ENCODE results near the gene DIAPH1.

The DIAPH1 gene

GRCh38 chr5:141547488-141547887 is 71.3 kb downstream of the DIAPH1 start:
- Histone ChIP-seq H3K4me1 (ENCODE audit: control insufficient read depth, insufficient read depth, low read length) (no peaks in the 10 kb centered on the region), H3K36me3 (ENCODE audit: control insufficient read depth, insufficient read depth, low read length) (no peaks in the 10 kb centered on the region), H3K27me3 (ENCODE audit: control insufficient read depth, insufficient read depth, low read length) (no peaks in the 10 kb centered on the region), H3K9ac (ENCODE audit: low read depth, low read length) (no peak overlapping the region), H3K4me3 (ENCODE audit: low read depth, low read length) (no peak overlapping the region), H3K9me3 (ENCODE audit: control insufficient read depth, insufficient read depth, low read length) (no peaks in the 10 kb centered on the region)

- Histone ChIP-seq H3K27me3 (ENCODE audit: control insufficient read depth, insufficient read depth, low read length) (no peaks in the 10 kb centered on the region), H3K4me3 (ENCODE audit: low read depth, low read length) (no peak overlapping the region), H3K36me3 (ENCODE audit: control insufficient read depth, insufficient read depth, low read length) (no peaks in the 10 kb centered on the region), H3K9me3 (ENCODE audit: control insufficient read depth, insufficient read depth, low read length) (no peaks in the 10 kb centered on the region), H3K9ac (ENCODE audit: low read depth, low read length) (no peak overlapping the region), H3K4me1 (ENCODE audit: control insufficient read depth, insufficient read depth, low read length) (no peaks in the 10 kb centered on the region)
These were observed 75.7 kb downstream of the DIAPH1 start for GRCh38 chr5:141543053-141543452.

GRCh38 chr5:141534492-141535213 is 84.1 kb downstream of the DIAPH1 start:
- Histone ChIP-seq H3K27me3 (ENCODE audit: control insufficient read depth, insufficient read depth, low read length) (no peaks in the 10 kb centered on the region), H3K4me3 (ENCODE audit: low read depth, low read length) (no peak overlapping the region), H3K9ac (ENCODE audit: low read depth, low read length) (no peak overlapping the region), H3K36me3 (ENCODE audit: control insufficient read depth, insufficient read depth, low read length) (no peaks in the 10 kb centered on the region), H3K4me1 (ENCODE audit: control insufficient read depth, insufficient read depth, low read length) (no peaks in the 10 kb centered on the region), H3K9me3 (ENCODE audit: control insufficient read depth, insufficient read depth, low read length) (no peaks in the 10 kb centered on the region)

- H3K36me3 ChIP-seq (ENCODE audit: control insufficient read depth, insufficient read depth, low read length) = peaks cover under 1% of the 10 kb centered on the region
- no peaks in the 10 kb centered on the region for H3K4me1 ChIP-seq (ENCODE audit: control insufficient read depth, insufficient read depth, low read length)
These were observed 84.9 kb downstream of the DIAPH1 start for GRCh38 chr5:141533897-141534296.

GRCh38 chr5:141532726-141533125 is 86.1 kb downstream of the DIAPH1 start:
- Histone ChIP-seq H3K9me3 (ENCODE audit: control insufficient read depth, insufficient read depth, low read length) (no peaks in the 10 kb centered on the region), H3K36me3 (ENCODE audit: control insufficient read depth, insufficient read depth, low read length) (peaks cover 8% of the 10 kb centered on the region), H3K9ac (ENCODE audit: low read depth, low read length) (no peak overlapping the region), H3K27me3 (ENCODE audit: control insufficient read depth, insufficient read depth, low read length) (no peaks in the 10 kb centered on the region), H3K4me1 (ENCODE audit: control insufficient read depth, insufficient read depth, low read length) (no peaks in the 10 kb centered on the region), H3K4me3 (ENCODE audit: low read depth, low read length) (no peak overlapping the region)

More at GRCh38 chr5:141533897-141534296, 84.9 kb downstream of the DIAPH1 start:
- Histone ChIP-seq H3K4me3 (ENCODE audit: low read depth, low read length) (no peak overlapping the region), H3K27me3 (ENCODE audit: control insufficient read depth, insufficient read depth, low read length) (no peaks in the 10 kb centered on the region), H3K9me3 (ENCODE audit: control insufficient read depth, insufficient read depth, low read length) (no peaks in the 10 kb centered on the region), H3K9ac (ENCODE audit: low read depth, low read length) (no peak overlapping the region)

GRCh38 chr5:141529873-141530272 is 88.9 kb downstream of the DIAPH1 start:
- no peak overlapping the region for H3K9ac ChIP-seq (ENCODE audit: low read depth, low read length)
- H3K27me3 ChIP-seq (ENCODE audit: control insufficient read depth, insufficient read depth, low read length) = no peaks in the 10 kb centered on the region
- H3K36me3 ChIP-seq (ENCODE audit: control insufficient read depth, insufficient read depth, low read length) = peaks cover 11% of the 10 kb centered on the region
- H3K9me3 ChIP-seq (ENCODE audit: control insufficient read depth, insufficient read depth, low read length) = no peaks in the 10 kb centered on the region
- H3K4me1 ChIP-seq (ENCODE audit: control insufficient read depth, insufficient read depth, low read length) = peaks cover 7% of the 10 kb centered on the region
- H3K4me3 ChIP-seq (ENCODE audit: low read depth, low read length) = no peak overlapping the region

GRCh38 chr5:141529002-141529401 is 89.8 kb downstream of the DIAPH1 start:
- Histone ChIP-seq H3K4me3 (ENCODE audit: low read depth, low read length) (no peak overlapping the region), H3K36me3 (ENCODE audit: control insufficient read depth, insufficient read depth, low read length) (peaks cover 11% of the 10 kb centered on the region)

GRCh38 chr5:141528291-141528984 is 90.4 kb downstream of the DIAPH1 start:
- peaks cover 11% of the 10 kb centered on the region for H3K36me3 ChIP-seq (ENCODE audit: control insufficient read depth, insufficient read depth, low read length)

More at GRCh38 chr5:141529002-141529401, 89.8 kb downstream of the DIAPH1 start:
- H3K27me3 ChIP-seq (ENCODE audit: control insufficient read depth, insufficient read depth, low read length) = no peaks in the 10 kb centered on the region
- peaks cover 12% of the 10 kb centered on the region for H3K4me1 ChIP-seq (ENCODE audit: control insufficient read depth, insufficient read depth, low read length)
- no peak overlapping the region for H3K9ac ChIP-seq (ENCODE audit: low read depth, low read length)
- no peaks in the 10 kb centered on the region for H3K9me3 ChIP-seq (ENCODE audit: control insufficient read depth, insufficient read depth, low read length)

GRCh38 chr5:141527426-141527825 is 91.4 kb downstream of the DIAPH1 start:
- no peaks in the 10 kb centered on the region for H3K9me3 ChIP-seq (ENCODE audit: control insufficient read depth, insufficient read depth, low read length)
- no peak overlapping the region for H3K4me3 ChIP-seq (ENCODE audit: low read depth, low read length)
- no peak overlapping the region for H3K9ac ChIP-seq (ENCODE audit: low read depth, low read length)
- H3K36me3 ChIP-seq (ENCODE audit: control insufficient read depth, insufficient read depth, low read length) = peaks cover 11% of the 10 kb centered on the region
- no peaks in the 10 kb centered on the region for H3K27me3 ChIP-seq (ENCODE audit: control insufficient read depth, insufficient read depth, low read length)
- H3K4me1 ChIP-seq (ENCODE audit: control insufficient read depth, insufficient read depth, low read length) = peaks cover 12% of the 10 kb centered on the region

More at GRCh38 chr5:141528291-141528984, 90.4 kb downstream of the DIAPH1 start:
- peaks cover 12% of the 10 kb centered on the region for H3K4me1 ChIP-seq (ENCODE audit: control insufficient read depth, insufficient read depth, low read length)
- H3K27me3 ChIP-seq (ENCODE audit: control insufficient read depth, insufficient read depth, low read length) = no peaks in the 10 kb centered on the region
- no peak overlapping the region for H3K9ac ChIP-seq (ENCODE audit: low read depth, low read length)
- H3K9me3 ChIP-seq (ENCODE audit: control insufficient read depth, insufficient read depth, low read length) = no peaks in the 10 kb centered on the region
- no peak overlapping the region for H3K4me3 ChIP-seq (ENCODE audit: low read depth, low read length)

GRCh38 chr5:141525653-141526052 is 93.1 kb downstream of the DIAPH1 start:
- Histone ChIP-seq H3K27me3 (ENCODE audit: control insufficient read depth, insufficient read depth, low read length) (no peaks in the 10 kb centered on the region), H3K9ac (ENCODE audit: low read depth, low read length) (no peak overlapping the region), H3K4me1 (ENCODE audit: control insufficient read depth, insufficient read depth, low read length) (peaks cover 12% of the 10 kb centered on the region), H3K4me3 (ENCODE audit: low read depth, low read length) (no peak overlapping the region), H3K36me3 (ENCODE audit: control insufficient read depth, insufficient read depth, low read length) (peaks cover 11% of the 10 kb centered on the region), H3K9me3 (ENCODE audit: control insufficient read depth, insufficient read depth, low read length) (no peaks in the 10 kb centered on the region)

- Histone ChIP-seq H3K9me3 (ENCODE audit: control insufficient read depth, insufficient read depth, low read length) (no peaks in the 10 kb centered on the region), H3K27me3 (ENCODE audit: control insufficient read depth, insufficient read depth, low read length) (no peaks in the 10 kb centered on the region), H3K4me1 (ENCODE audit: control insufficient read depth, insufficient read depth, low read length) (peaks cover 12% of the 10 kb centered on the region), H3K36me3 (ENCODE audit: control insufficient read depth, insufficient read depth, low read length) (peaks cover 11% of the 10 kb centered on the region), H3K4me3 (ENCODE audit: low read depth, low read length) (no peak overlapping the region), H3K9ac (ENCODE audit: low read depth, low read length) (peak overlapping the region; percentile 28)
These were observed 93.9 kb downstream of the DIAPH1 start for GRCh38 chr5:141524604-141525597.

All from iPS-15b (cell line).